K562 (cell line): Measurements from ENCODE around the gene RBFOX2. TPM values are rescaled to one million over a fixed set of nuclear protein-coding genes. Genes with fewer than 3 reads are reported as not detected.

ENCODE experiments used
- ATF3 ChIP-seq, 2 experiments: fragments of 450-650 bp in 1 of 2; sonication (generic) in 1 of 2; formaldehyde crosslinking in 1 of 2; IDR thresholded peaks in 1 of 2; conservative IDR thresholded peaks in 1 of 2; 2 replicates each; pipeline versions ENCODE4 v1.6.1 to v1.8.1; 2016 to 2023; ENCODE audit warnings: mild to moderate bottlenecking in 2 of 2, moderate library complexity in 2 of 2, inconsistent platforms in 1 of 2, missing genetic modification reagents in 1 of 2
- BRD4 ChIP-seq: fragments of 200-600 bp; sonication (generic); IDR thresholded peaks from 2 replicates; pipeline ENCODE4 v1.6.1; 2017; ENCODE audit warnings: inconsistent platforms
- ELK1 ChIP-seq: sonication (generic); formaldehyde crosslinking; IDR thresholded peaks from 2 replicates; pipeline ENCODE4 v1.8.1; 2022; ENCODE audit warnings: missing genetic modification reagents
- GATAD2B ChIP-seq: fragments of 450-650 bp; IDR thresholded peaks from 2 replicates; pipeline ENCODE4 v1.6.1; 2017; ENCODE audit warnings: mild to moderate bottlenecking, borderline replicate concordance
- MLLT1 ChIP-seq, 2 experiments: fragments of 450-650 bp; IDR thresholded peaks; 2 replicates each; pipeline ENCODE4 v1.6.1; 2016
- MYBL2 ChIP-seq, 2 experiments: fragments of 450-650 bp in 1 of 2; sonication (generic) in 1 of 2; formaldehyde crosslinking in 1 of 2; IDR thresholded peaks; 2 replicates each; pipeline versions ENCODE4 v1.6.1 to v1.8.1; 2017 to 2022; ENCODE audit warnings: borderline replicate concordance in 1 of 2, inconsistent platforms in 1 of 2, low read depth in 1 of 2, mild to moderate bottlenecking in 1 of 2, missing genetic modification reagents in 1 of 2, moderate library complexity in 1 of 2
- PHTF2 ChIP-seq: fragments of 250-450 bp; sonication (Bioruptor Pico); IDR thresholded peaks from 2 replicates; pipeline ENCODE4 v1.5.0; 2021; ENCODE audit warnings: mild to moderate bottlenecking
- POLR2H ChIP-seq: IDR thresholded peaks from 2 replicates; pipeline ENCODE4 v1.6.1; 2016; ENCODE audit warnings: missing genetic modification characterization, low read depth, mild to moderate bottlenecking, control low read depth, missing compliant biosample characterization, moderate library complexity
- SMARCE1 ChIP-seq: fragments of 450-650 bp; IDR thresholded peaks from 2 replicates; pipeline ENCODE4 v1.7.1; 2016; ENCODE audit warnings: mild to moderate bottlenecking
- SPI1 ChIP-seq: IDR thresholded peaks from 2 replicates; pipeline ENCODE4 v1.6.1; 2011; ENCODE audit warnings: low read depth, low read length, control low read depth, borderline replicate concordance
- TGIF2 ChIP-seq: sonication (generic); formaldehyde crosslinking; IDR thresholded peaks from 2 replicates; pipeline ENCODE4 v1.8.1; 2022; ENCODE audit warnings: mild to moderate bottlenecking, missing genetic modification reagents, moderate library complexity
- TRIM28 ChIP-seq: fragments of 450-650 bp; IDR thresholded peaks from 2 replicates; pipeline ENCODE4 v1.6.1; 2017
- ZFP36 ChIP-seq: fragments of 150-350 bp; IDR thresholded peaks from 2 replicates; pipeline ENCODE4 v1.6.1; 2018; ENCODE audit warnings: low read length, low read depth; ENCODE audit not compliant: partially characterized antibody
- ZNF407 ChIP-seq: fragments of 450-650 bp; IDR thresholded peaks from 2 replicates; pipeline ENCODE4 v1.6.1; 2016; ENCODE audit warnings: low read depth
- ZNF449 ChIP-seq: fragments of 250-450 bp; sonication (Bioruptor Pico); IDR thresholded peaks from 2 replicates; pipeline ENCODE4 v1.8.0; 2022; ENCODE audit warnings: moderate library complexity, mild to moderate bottlenecking, inconsistent platforms
- polyA plus RNA-seq, 8 experiments: library from polyadenylated mRNA; depleted of rRNA in 4 of 8; stranded (reverse) in 5 of 8; unstranded in 3 of 8; fragments of >200 nt; fragmentation: Nextera tagmentation in 2 of 8; fragmentation: Illumina TruSeq in 1 of 8; extraction: Ambion mirVana in 2 of 8; extraction: Trizol in 1 of 8; gene quantifications; 2 replicates each; pipeline versions ENCODE4 v1.2.1 to v1.2.3, GENCODE V29; 2011 to 2014; ENCODE audit warnings: inconsistent platforms in 1 of 8, missing spikeins in 1 of 8
- total RNA-seq, 7 experiments: library from RNA; depleted of rRNA in 6 of 7; stranded (reverse); fragments of >200 nt in 6 of 7; fragmentation: Illumina TruSeq in 2 of 7; extraction: Trizol in 2 of 7; gene quantifications; 2 replicates each; pipeline versions ENCODE4 v1.2.1 to v1.2.3, GENCODE V29; 2011 to 2021; ENCODE audit warnings: low replicate concordance in 1 of 7

Gene RBFOX2
- total and polyA plus RNA-seq, 9 of the 15 experiments (the other 6 are each of a cell fraction or from before 2014, with no cell fraction given), result 5.8 to 24.8 (median 14.2) TPM

GRCh38 chr22:35921777-35922176 lies 106.8 kb downstream of the RBFOX2 start (continued):
- TF ChIP-seq ZNF449 (CRISPR knock-in tag), result no peak
- TF ChIP-seq SPI1, result peak; percentile 74
- no peak for TF ChIP-seq SMARCE1
- TF ChIP-seq POLR2H (tag), result no peak
- peak; percentile 72 for TF ChIP-seq ZFP36
- no peak for TF ChIP-seq TGIF2 (CRISPR knock-in tag)
- no peak for TF ChIP-seq BRD4
- TF ChIP-seq PHTF2 (CRISPR knock-in tag), result no peak
- no peak for TF ChIP-seq ELK1 (CRISPR knock-in tag)
- TF ChIP-seq MLLT1 (IDR thresholded peaks at IDR 0.05), result no peak
- TF ChIP-seq GATAD2B, result no peak
- no peak for TF ChIP-seq ZNF407
- peak; percentile 36; the same call in 1 of the 2 replicates for TF ChIP-seq ATF3 (IDR thresholded peaks at IDR 0.05)
- TF ChIP-seq ATF3 (CRISPR knock-in tag; conservative IDR thresholded peaks at IDR 0.05), result no peak
- TF ChIP-seq MYBL2 (IDR thresholded peaks at IDR 0.05; ENCODE audit: low read depth), result no peak
- TF ChIP-seq MYBL2 (CRISPR knock-in tag; IDR thresholded peaks at IDR 0.05; ENCODE audit: borderline replicate concordance), result no peak
- TF ChIP-seq TRIM28, result no peak
